Measurements from ENCODE around the gene TBCCD1.

DNA sequence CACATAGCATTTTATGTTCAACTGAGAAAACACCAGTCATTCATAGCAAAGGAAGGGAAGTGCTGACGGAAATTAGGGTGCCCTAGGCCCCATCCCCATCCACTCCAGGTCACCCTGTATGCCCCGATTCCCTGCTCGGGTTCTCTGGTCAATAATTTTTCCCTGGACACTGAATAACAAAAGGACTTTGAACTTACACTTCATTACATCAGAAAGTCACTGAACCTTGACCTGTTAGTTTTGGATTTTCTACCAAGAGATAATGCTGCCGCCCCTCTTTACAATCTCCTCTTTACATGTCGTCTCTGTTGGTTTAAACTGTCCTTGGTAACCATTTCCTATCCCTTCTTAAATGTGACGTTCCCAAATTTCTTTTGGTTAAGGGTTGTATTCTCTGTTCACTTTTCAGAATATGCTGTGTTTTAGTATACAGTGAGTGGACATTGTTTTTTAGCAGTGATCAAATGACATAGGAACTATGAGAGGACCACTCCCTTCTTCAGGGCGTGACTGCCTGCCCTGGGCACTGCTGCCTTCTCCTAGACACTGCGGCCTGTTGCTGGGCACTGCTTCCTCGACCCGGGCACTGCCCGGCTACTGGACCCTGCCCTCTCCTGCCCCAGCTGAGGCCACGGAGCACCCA, 32.1 kb upstream of the TBCCD1 start:
- TF ChIP-seq POLR2AphosphoS5 (IDR thresholded peaks at IDR 0.05) (no peak), POLR2A (IDR thresholded peaks at IDR 0.05) (no peak)
